ENCODE measurements around the gene COPS4. TPM values are rescaled to one million over a fixed set of nuclear protein-coding genes. Genes with fewer than 3 reads are reported as not detected.
"Not testable (repeated sequence)": the region's sequence is repeated elsewhere in the genome, so short reads cannot be mapped to it uniquely, and the experiment has no call there.

Gene COPS4
- total RNA-seq, 1 experiment from 2014 or later, result 28.6 TPM

DNA sequence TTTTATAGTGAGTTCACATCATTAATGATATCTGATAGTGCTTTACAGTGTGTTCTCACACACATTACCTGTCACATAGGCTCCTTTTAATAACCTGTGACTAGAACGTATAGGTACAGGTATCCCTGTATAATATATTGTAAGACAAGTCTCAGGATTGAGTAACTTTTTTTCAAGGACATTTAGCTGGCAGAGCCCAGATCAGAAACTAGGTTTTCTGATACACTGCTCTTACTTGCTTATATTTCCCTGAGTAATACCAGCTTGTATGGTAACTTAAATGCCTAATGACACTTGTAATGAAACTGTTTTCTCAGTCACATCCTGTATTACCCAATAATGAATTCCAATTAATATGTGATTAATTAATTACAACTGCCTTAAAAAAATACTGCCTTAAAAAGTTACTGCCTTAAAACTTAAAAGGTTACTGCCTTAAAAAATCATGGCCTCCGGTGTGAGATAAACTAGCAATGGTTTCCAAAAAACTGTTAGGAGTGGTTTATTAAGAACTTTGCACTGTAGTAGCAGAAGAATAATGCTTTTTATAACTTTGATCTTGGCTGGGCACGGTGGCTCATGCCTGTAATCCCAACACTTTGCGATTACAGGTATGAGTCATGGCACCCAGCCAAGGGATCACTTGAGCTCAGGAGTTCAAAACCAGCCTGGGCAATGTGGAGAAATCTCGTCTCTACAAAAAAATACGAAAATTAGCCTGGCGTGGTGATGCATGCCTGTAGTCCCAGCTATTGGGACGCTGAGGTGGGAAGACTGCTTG, 11.9 kb downstream of the COPS4 start:
- CTCF ChIA-PET, result interaction anchor here (1.1 kb wide), 1 partner anchor 12 kb away, joined by 3 read pairs; no protein-coding TSS in a partner anchor
- no peak overlapping the region for H2AFZ ChIP-seq (ENCODE audit: low read depth, low read length, poor library complexity, severe bottlenecking)
- no peak for ATAC-seq
- RAD21 ChIA-PET (ENCODE audit: low non-redundant PET in 1 of 2, low total read pairs in 2 of 2, uncharacterized antibody in 2 of 2, unreplicated experiment in 2 of 2), result no interaction called here
- DNase-seq (ENCODE audit: low read depth, low spot score), result no peak
- peaks cover 23% of the 10 kb centered on the region for H3K79me2 ChIP-seq (ENCODE audit: insufficient read depth, low read length)
- intact Hi-C loops (cut with micrococcal nuclease), result no loop called here
- no peak overlapping the region for H3K4me3 ChIP-seq (replicated peaks in 1 of 2; ENCODE audit: low read depth in 1 of 2, low read length in 2 of 2)
- no peaks in the 10 kb centered on the region for H3K9me3 ChIP-seq (ENCODE audit: control insufficient read depth in 1 of 2, insufficient read depth in 1 of 2, low read depth in 1 of 2, low read length in 2 of 2)
- H3K4me1 ChIP-seq (ENCODE audit: control insufficient read depth in 1 of 2, insufficient read depth in 2 of 2, low read length in 2 of 2), result peaks cover 0 to 2% of the 10 kb centered on the region in 2 experiments; a peak in 1 of 4 replicates
- no peak overlapping the region for H3K4me2 ChIP-seq (ENCODE audit: low read length)
- H3K9me2 ChIP-seq (ENCODE audit: insufficient read depth), result no peaks in the 10 kb centered on the region
- POLR2A ChIA-PET, result interaction anchor here (1.5 kb wide), 1 partner anchor 12 kb away, joined by 5 read pairs; the partner anchor contains the start of gene COPS4
- peaks cover 0 to 4% of the 10 kb centered on the region in 2 experiments; a peak in 2 of 4 replicates for H3K36me3 ChIP-seq (ENCODE audit: control insufficient read depth in 1 of 2, insufficient read depth in 2 of 2, low read length in 2 of 2)
- H3K27me3 ChIP-seq (ENCODE audit: insufficient read depth, low read length), result no peaks in the 10 kb centered on the region
- BruUV-seq (replicated peaks), result no TSS peak
- no peaks in the 10 kb centered on the region for H4K20me1 ChIP-seq (ENCODE audit: insufficient read depth)
- H3K27ac ChIP-seq (ENCODE audit: low read depth, low read length), result no peak overlapping the region
- TF ChIP-seq, protein P1, sequence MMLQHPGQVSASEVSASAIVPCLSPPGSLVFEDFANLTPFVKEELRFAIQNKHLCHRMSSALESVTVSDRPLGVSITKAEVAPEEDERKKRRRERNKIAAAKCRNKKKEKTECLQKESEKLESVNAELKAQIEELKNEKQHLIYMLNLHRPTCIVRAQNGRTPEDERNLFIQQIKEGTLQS (IDR thresholded peaks at IDR 0.05), result no peak
- no peak for TF ChIP-seq POLR2A (IDR thresholded peaks at IDR 0.05; ENCODE audit: borderline replicate concordance, extremely low read depth, insufficient read depth, insufficient read length)
- TF ChIP-seq EZH2phosphoT487 (IDR thresholded peaks at IDR 0.05; ENCODE audit: borderline replicate concordance), result no peak
- no peak for TF ChIP-seq SRF (IDR thresholded peaks at IDR 0.05; ENCODE audit: low read depth)
- no peak for TF ChIP-seq YY1 (IDR thresholded peaks at IDR 0.05; ENCODE audit: extremely low read depth, insufficient replicate concordance, low read depth, low read length)
- no peak for TF ChIP-seq FOSL1 (IDR thresholded peaks at IDR 0.05; ENCODE audit: low read depth)
- no peak for TF ChIP-seq RAD21 (IDR thresholded peaks at IDR 0.05; ENCODE audit: low read depth)
- TF ChIP-seq ZNF274 (IDR thresholded peaks at IDR 0.05; ENCODE audit: low read depth, low read length), result no peak
- no peak for TF ChIP-seq ZFX (IDR thresholded peaks at IDR 0.05)
- TF ChIP-seq, protein P2, sequence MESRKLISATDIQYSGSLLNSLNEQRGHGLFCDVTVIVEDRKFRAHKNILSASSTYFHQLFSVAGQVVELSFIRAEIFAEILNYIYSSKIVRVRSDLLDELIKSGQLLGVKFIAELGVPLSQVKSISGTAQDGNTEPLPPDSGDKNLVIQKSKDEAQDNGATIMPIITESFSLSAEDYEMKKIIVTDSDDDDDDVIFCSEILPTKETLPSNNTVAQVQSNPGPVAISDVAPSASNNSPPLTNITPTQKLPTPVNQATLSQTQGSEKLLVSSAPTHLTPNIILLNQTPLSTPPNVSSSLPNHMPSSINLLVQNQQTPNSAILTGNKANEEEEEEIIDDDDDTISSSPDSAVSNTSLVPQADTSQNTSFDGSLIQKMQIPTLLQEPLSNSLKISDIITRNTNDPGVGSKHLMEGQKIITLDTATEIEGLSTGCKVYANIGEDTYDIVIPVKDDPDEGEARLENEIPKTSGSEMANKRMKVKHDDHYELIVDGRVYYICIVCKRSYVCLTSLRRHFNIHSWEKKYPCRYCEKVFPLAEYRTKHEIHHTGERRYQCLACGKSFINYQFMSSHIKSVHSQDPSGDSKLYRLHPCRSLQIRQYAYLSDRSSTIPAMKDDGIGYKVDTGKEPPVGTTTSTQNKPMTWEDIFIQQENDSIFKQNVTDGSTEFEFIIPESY (IDR thresholded peaks at IDR 0.05; ENCODE audit: extremely low read depth, insufficient replicate concordance, low read length), result no peak
- no peak overlapping the region for H3K9ac ChIP-seq (ENCODE audit: low read length)

DNA sequence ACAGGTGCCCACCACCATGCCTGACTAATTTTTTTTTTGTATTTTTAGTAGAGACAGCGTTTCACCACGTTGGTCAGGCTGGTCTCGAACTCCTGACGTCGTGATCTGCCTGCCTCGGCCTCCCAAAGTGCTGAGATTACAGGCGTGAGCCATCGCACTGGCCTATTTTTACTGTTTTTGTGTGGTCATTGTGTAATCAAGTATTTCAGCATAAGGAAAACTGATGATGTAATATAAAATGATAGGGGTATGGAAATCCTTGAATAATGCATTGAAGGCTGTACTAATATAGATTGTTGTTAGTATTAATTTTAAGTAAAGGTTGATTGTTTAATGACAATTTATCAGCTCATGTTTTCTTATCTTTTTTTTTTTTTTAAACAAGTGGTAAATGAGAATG, 13.8 kb downstream of the COPS4 start:
- H3K4me1 ChIP-seq (ENCODE audit: control insufficient read depth in 1 of 2, insufficient read depth in 2 of 2, low read length in 2 of 2); intact Hi-C loops (cut with micrococcal nuclease); POLR2A ChIA-PET; H3K27me3 ChIP-seq (ENCODE audit: insufficient read depth, low read length); RAD21 ChIA-PET (ENCODE audit: low non-redundant PET in 1 of 2, low total read pairs in 2 of 2, uncharacterized antibody in 2 of 2, unreplicated experiment in 2 of 2); H3K4me2 ChIP-seq (ENCODE audit: low read length); H3K4me3 ChIP-seq (replicated peaks in 1 of 2; ENCODE audit: low read depth in 1 of 2, low read length in 2 of 2); H3K36me3 ChIP-seq (ENCODE audit: control insufficient read depth in 1 of 2, insufficient read depth in 2 of 2, low read length in 2 of 2); H3K79me2 ChIP-seq (ENCODE audit: insufficient read depth, low read length); H3K9me3 ChIP-seq (ENCODE audit: control insufficient read depth in 1 of 2, insufficient read depth in 1 of 2, low read depth in 1 of 2, low read length in 2 of 2); DNase-seq (ENCODE audit: low read depth, low spot score); H3K27ac ChIP-seq (ENCODE audit: low read depth, low read length); H3K9me2 ChIP-seq (ENCODE audit: insufficient read depth); H3K9ac ChIP-seq (ENCODE audit: low read length); H2AFZ ChIP-seq (ENCODE audit: low read depth, low read length, poor library complexity, severe bottlenecking); H4K20me1 ChIP-seq (ENCODE audit: insufficient read depth); BruUV-seq (replicated peaks); ATAC-seq: not testable (repeated sequence)
- CTCF ChIA-PET, result interaction anchor here (1.1 kb wide), 1 partner anchor 211 kb away, joined by 3 read pairs; no protein-coding TSS in a partner anchor
